ENCODE data around the gene HOATZ.

- no peak for TF ChIP-seq EZH2phosphoT487 (IDR thresholded peaks at IDR 0.05; ENCODE audit: insufficient read depth, low read depth)
- TF ChIP-seq EZH2 (IDR thresholded peaks at IDR 0.05; ENCODE audit: insufficient read depth, poor library complexity, severe bottlenecking): no peak
These were observed 71.8 kb downstream of the HOATZ start for GRCh38 chr11:111586388-111586831.
